Esophagus squamous epithelium (tissue), 4 donors: ENCODE data around the gene HMG20A.

Source experiments
- POLR2A ChIP-seq, 4 donors: fragments of 450-650 bp; IDR thresholded peaks; one replicate each; pipeline ENCODE4 v1.6.1; 2017; ENCODE audit warnings: antibody characterized with exemption in 4 of 4, mild to moderate bottlenecking in 4 of 4, moderate library complexity in 3 of 4
- TF ChIP-seq, protein P1 (sequence below), 6 experiments: fragments of 450-650 bp in 4 of 6; fragments of 200-600 bp in 2 of 6; sonication (generic) in 2 of 6; IDR thresholded peaks; one replicate each; pipeline ENCODE4 v1.5.1; 2016 to 2019; ENCODE audit warnings: antibody characterized with exemption in 6 of 6, mild to moderate bottlenecking in 4 of 6, moderate library complexity in 4 of 6

DNA sequence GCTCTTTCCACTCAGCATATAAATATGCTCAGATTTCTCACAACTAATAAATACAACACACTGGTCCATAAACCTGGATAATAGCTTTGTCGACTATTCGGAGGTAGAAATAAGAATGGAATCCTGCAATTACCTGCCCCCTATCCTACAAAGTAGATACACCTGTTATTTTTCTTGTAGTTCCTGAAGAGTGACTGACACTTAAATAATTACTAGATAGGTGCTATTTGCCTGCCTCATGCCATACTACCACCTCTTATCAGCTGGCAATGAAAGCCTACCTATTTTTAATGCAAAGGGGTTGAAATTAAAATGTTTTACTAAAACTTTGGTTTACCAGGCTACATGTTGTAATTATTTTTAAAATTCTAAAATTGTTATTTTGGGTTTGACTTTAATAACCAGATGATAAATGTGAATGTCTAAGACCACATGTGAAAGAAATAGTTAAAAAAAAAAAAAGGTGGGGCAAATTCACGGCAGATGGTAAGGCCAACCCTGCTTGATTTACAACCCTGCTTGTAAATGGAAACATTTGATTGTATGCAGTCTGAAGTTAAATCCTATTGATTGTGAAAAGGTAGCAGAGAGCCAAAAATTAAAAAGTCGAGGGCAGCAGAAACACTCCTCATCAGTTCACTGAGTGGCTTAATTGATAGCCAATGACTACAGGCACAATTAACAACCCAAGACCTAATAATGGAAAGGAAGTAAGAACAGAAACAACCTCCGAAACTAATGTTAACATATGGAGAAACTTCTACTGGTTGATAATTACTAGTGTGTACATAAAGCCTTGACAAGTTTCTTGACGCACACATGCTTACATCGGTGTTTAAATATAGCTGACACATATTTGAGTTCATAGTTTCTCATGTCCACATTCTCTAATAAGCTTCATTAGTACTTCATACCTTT lies 9.7 kb upstream of the HMG20A start:
- TF ChIP-seq, protein P1, sequence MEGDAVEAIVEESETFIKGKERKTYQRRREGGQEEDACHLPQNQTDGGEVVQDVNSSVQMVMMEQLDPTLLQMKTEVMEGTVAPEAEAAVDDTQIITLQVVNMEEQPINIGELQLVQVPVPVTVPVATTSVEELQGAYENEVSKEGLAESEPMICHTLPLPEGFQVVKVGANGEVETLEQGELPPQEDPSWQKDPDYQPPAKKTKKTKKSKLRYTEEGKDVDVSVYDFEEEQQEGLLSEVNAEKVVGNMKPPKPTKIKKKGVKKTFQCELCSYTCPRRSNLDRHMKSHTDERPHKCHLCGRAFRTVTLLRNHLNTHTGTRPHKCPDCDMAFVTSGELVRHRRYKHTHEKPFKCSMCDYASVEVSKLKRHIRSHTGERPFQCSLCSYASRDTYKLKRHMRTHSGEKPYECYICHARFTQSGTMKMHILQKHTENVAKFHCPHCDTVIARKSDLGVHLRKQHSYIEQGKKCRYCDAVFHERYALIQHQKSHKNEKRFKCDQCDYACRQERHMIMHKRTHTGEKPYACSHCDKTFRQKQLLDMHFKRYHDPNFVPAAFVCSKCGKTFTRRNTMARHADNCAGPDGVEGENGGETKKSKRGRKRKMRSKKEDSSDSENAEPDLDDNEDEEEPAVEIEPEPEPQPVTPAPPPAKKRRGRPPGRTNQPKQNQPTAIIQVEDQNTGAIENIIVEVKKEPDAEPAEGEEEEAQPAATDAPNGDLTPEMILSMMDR (IDR thresholded peaks at IDR 0.05) = no peak
- TF ChIP-seq POLR2A (IDR thresholded peaks at IDR 0.05) = no peak
